K562 (cell line): ENCODE measurements around the gene PRDX1. TPM values are rescaled to one million over a fixed set of nuclear protein-coding genes. Genes with fewer than 3 reads are reported as not detected.
A peak's percentile ranks its signal among the peaks of the same experiment; 100 is the strongest.

ENCODE experiments used
- ARNT ChIP-seq, 2 experiments: fragments of 450-650 bp; IDR thresholded peaks; 2 replicates each; pipeline ENCODE4 v1.6.1; 2016; ENCODE audit warnings: mild to moderate bottlenecking in 1 of 2
- BMI1 ChIP-seq: fragments of 150-350 bp; IDR thresholded peaks from 2 replicates; pipeline ENCODE4 v1.6.1; 2014; ENCODE audit warnings: low read length
- CHAMP1 ChIP-seq: fragments of 450-650 bp; IDR thresholded peaks from 2 replicates; pipeline ENCODE4 v1.6.1; 2016; ENCODE audit warnings: mild to moderate bottlenecking
- DPF2 ChIP-seq: fragments of 450-650 bp; IDR thresholded peaks from 2 replicates; pipeline ENCODE4 v1.6.1; 2016
- E2F4 ChIP-seq: sonication (generic); formaldehyde crosslinking; IDR thresholded peaks from 2 replicates; pipeline ENCODE4 v1.8.0; 2022; ENCODE audit warnings: mild to moderate bottlenecking, low read depth, missing genetic modification reagents
- FOXJ2 ChIP-seq: fragments of 200-800 bp; sonication (Bioruptor generic); IDR thresholded peaks from 2 replicates; pipeline ENCODE4 v1.6.1; 2016; ENCODE audit warnings: missing genetic modification characterization, missing compliant biosample characterization
- GTF2A2 ChIP-seq: IDR thresholded peaks from 2 replicates; pipeline ENCODE4 v1.6.1; 2016; ENCODE audit warnings: mild to moderate bottlenecking, missing genetic modification characterization, missing compliant biosample characterization
- GTF2E2 ChIP-seq: fragments of 200-800 bp; sonication (Bioruptor generic); IDR thresholded peaks from 2 replicates; pipeline ENCODE4 v1.6.1; 2016; ENCODE audit warnings: missing genetic modification characterization, missing compliant biosample characterization
- HSF4 ChIP-seq: fragments of 250-450 bp; sonication (Bioruptor Pico); IDR thresholded peaks from 2 replicates; pipeline ENCODE4 v2.1.2; 2022; ENCODE audit warnings: mild to moderate bottlenecking, moderate library complexity, borderline replicate concordance
- NUFIP1 ChIP-seq: fragments of 450-650 bp; IDR thresholded peaks from 2 replicates; pipeline ENCODE4 v1.6.1; 2018; ENCODE audit not compliant: partially characterized antibody
- PHB ChIP-seq: fragments of 250-450 bp; sonication (Bioruptor Pico); IDR thresholded peaks from 2 replicates; pipeline ENCODE4 v1.5.0; 2021
- RBM25 ChIP-seq: fragments of 200-400 bp; formaldehyde crosslinking; IDR thresholded peaks from 2 replicates; pipeline ENCODE4 v1.6.1; 2018; ENCODE audit warnings: low read length, low read depth, moderate library complexity; ENCODE audit not compliant: severe bottlenecking
- TAF7 ChIP-seq: fragments of 450-650 bp; IDR thresholded peaks from 2 replicates; pipeline ENCODE4 v1.6.1; 2016; ENCODE audit warnings: missing genetic modification characterization, missing compliant biosample characterization
- U2AF2 ChIP-seq: fragments of 200-400 bp; formaldehyde crosslinking; optimal IDR thresholded peaks from 2 replicates; pipeline ENCODE3; 2017; ENCODE audit warnings: low read depth, mild to moderate bottlenecking, low read length
- ZBTB8A ChIP-seq: fragments of 450-650 bp; IDR thresholded peaks from 2 replicates; pipeline ENCODE4 v1.6.1; 2018; ENCODE audit warnings: mild to moderate bottlenecking, moderate library complexity; ENCODE audit not compliant: partially characterized antibody
- ZFPM2 ChIP-seq: fragments of 250-450 bp; sonication (Bioruptor Pico); IDR thresholded peaks from 2 replicates; pipeline ENCODE4 v1.5.1; 2022; ENCODE audit warnings: mild to moderate bottlenecking
- ZKSCAN3 ChIP-seq: fragments of 250-450 bp; sonication (Bioruptor Pico); IDR thresholded peaks from 2 replicates; pipeline ENCODE4 v1.4.0; 2020
- ZNF197 ChIP-seq: fragments of 200-800 bp; sonication (Bioruptor generic); IDR thresholded peaks from 2 replicates; pipeline ENCODE4 v1.6.1; 2016; ENCODE audit warnings: low read depth, missing genetic modification characterization, missing compliant biosample characterization
- ZNF217 ChIP-seq: sonication (generic); formaldehyde crosslinking; IDR thresholded peaks from 2 replicates; pipeline ENCODE4 v1.8.0; 2022; ENCODE audit warnings: mild to moderate bottlenecking, missing genetic modification reagents
- ZNF551 ChIP-seq: fragments of 250-450 bp; sonication (Bioruptor Pico); IDR thresholded peaks from 2 replicates; pipeline ENCODE4 v1.5.0; 2021; ENCODE audit warnings: mild to moderate bottlenecking, moderate library complexity
- polyA plus RNA-seq, 8 experiments: library from polyadenylated mRNA; depleted of rRNA in 4 of 8; stranded (reverse) in 5 of 8; unstranded in 3 of 8; fragments of >200 nt; fragmentation: Nextera tagmentation in 2 of 8; fragmentation: Illumina TruSeq in 1 of 8; extraction: Ambion mirVana in 2 of 8; extraction: Trizol in 1 of 8; gene quantifications; 2 replicates each; pipeline versions ENCODE4 v1.2.1 to v1.2.3, GENCODE V29; 2011 to 2014; ENCODE audit warnings: inconsistent platforms in 1 of 8, missing spikeins in 1 of 8
- total RNA-seq, 7 experiments: library from RNA; depleted of rRNA in 6 of 7; stranded (reverse); fragments of >200 nt in 6 of 7; fragmentation: Illumina TruSeq in 2 of 7; extraction: Trizol in 2 of 7; gene quantifications; 2 replicates each; pipeline versions ENCODE4 v1.2.1 to v1.2.3, GENCODE V29; 2011 to 2021; ENCODE audit warnings: low replicate concordance in 1 of 7
- TF ChIP-seq, protein P1 (sequence below): IDR thresholded peaks from 2 replicates; pipeline ENCODE4 v1.6.1; 2012; ENCODE audit warnings: low read depth, low read length, improper control_type of control experiment, borderline replicate concordance
- TF ChIP-seq, protein P2 (sequence below): sonication (generic); formaldehyde crosslinking; IDR thresholded peaks from 2 replicates; pipeline ENCODE4 v1.8.0; 2022; ENCODE audit warnings: missing genetic modification reagents, mild to moderate bottlenecking, moderate library complexity, borderline replicate concordance

The PRDX1 gene
- total and polyA plus RNA-seq, 9 of the 15 experiments (the other 6 are each of a cell fraction or from before 2014, with no cell fraction given) = 748 to 2,388 (median 1,045) TPM

GRCh38 chr1:45521413-45522323, at the start of gene PRDX1 (continued):
- peak; percentile 72; the same call in 1 of the 2 replicates for TF ChIP-seq HSF4
- peak; percentile 98 for TF ChIP-seq TAF7
- TF ChIP-seq ZFPM2 = no peak
- TF ChIP-seq GTF2E2 (tag) = peak; percentile 99
- TF ChIP-seq ZKSCAN3 = no peak
- TF ChIP-seq, protein P1, sequence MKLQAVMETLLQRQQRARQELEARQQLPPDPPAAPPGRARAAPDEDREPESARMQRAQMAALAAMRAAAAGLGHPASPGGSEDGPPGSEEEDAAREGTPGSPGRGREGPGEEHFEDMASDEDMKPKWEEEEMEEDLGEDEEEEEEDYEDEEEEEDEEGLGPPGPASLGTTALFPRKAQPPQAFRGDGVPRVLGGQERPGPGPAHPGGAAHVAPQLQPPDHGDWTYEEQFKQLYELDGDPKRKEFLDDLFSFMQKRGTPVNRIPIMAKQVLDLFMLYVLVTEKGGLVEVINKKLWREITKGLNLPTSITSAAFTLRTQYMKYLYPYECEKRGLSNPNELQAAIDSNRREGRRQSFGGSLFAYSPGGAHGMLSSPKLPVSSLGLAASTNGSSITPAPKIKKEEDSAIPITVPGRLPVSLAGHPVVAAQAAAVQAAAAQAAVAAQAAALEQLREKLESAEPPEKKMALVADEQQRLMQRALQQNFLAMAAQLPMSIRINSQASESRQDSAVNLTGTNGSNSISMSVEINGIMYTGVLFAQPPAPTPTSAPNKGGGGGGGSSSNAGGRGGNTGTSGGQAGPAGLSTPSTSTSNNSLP = no peak
- peak; percentile 53 for TF ChIP-seq NUFIP1
- no peak for TF ChIP-seq ZNF217 (CRISPR knock-in tag)
- no peak for TF ChIP-seq U2AF2
- TF ChIP-seq ZNF197 = no peak; the same call in 1 of the 2 replicates
- peak; percentile 46; the same call in 1 of the 2 replicates for TF ChIP-seq BMI1
- TF ChIP-seq ZBTB8A = no peak
- TF ChIP-seq RBM25 = peak; percentile 99
- no peak for TF ChIP-seq ZNF551 (CRISPR knock-in tag)
- peak; percentile 94 for TF ChIP-seq PHB (CRISPR knock-in tag)
- peak; percentile 83; the same call in 1 of the 2 replicates for TF ChIP-seq FOXJ2
- TF ChIP-seq, protein P2, sequence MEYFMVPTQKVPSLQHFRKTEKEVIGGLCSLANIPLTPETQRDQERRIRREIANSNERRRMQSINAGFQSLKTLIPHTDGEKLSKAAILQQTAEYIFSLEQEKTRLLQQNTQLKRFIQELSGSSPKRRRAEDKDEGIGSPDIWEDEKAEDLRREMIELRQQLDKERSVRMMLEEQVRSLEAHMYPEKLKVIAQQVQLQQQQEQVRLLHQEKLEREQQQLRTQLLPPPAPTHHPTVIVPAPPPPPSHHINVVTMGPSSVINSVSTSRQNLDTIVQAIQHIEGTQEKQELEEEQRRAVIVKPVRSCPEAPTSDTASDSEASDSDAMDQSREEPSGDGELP (CRISPR knock-in tag) = peak; percentile 91
- TF ChIP-seq GTF2A2 (tag) = peak; percentile 97
- TF ChIP-seq DPF2 = peak; percentile 72
- peak in 1 of 2 experiments; percentile 17; a peak in 1 of 4 replicates for TF ChIP-seq ARNT (IDR thresholded peaks at IDR 0.05)
- TF ChIP-seq E2F4 (CRISPR knock-in tag) = peak; percentile 84; the same call in 1 of the 2 replicates
- 0 out of 2 replicates have a peak, but pooled peaks have one; percentile 46 for TF ChIP-seq CHAMP1
